ENCODE data around the gene COMMD6. TPM values are rescaled to one million over a fixed set of nuclear protein-coding genes. Genes with fewer than 3 reads are reported as not detected.

COMMD6 gene
- total and polyA plus RNA-seq, 12 donors, result 60.7 to 599 (median 317) TPM

- no peak for DNase-seq
- TF ChIP-seq CTCF (IDR thresholded peaks at IDR 0.05) (no peak), POLR2A (IDR thresholded peaks at IDR 0.05) (no peak)
- intact Hi-C loops (cut with DNase I), result no loop called here
- no peaks in the 10 kb centered on the region for H3K27me3 ChIP-seq
- H3K36me3 ChIP-seq (replicated peaks in 1 of 2), result peaks cover 0 to 10% of the 10 kb centered on the region in 2 donors
- WGBS, 4 donors, result 45 to 75% (median 70%) methylated on average over 2 of the region's 2 CpGs
- H3K4me1 ChIP-seq (replicated peaks in 1 of 2), result peaks cover 0 to 27% of the 10 kb centered on the region in 2 donors
- peak overlapping the region in 1 of 5 donors; percentile 5 for H3K27ac ChIP-seq
- no peaks in the 10 kb centered on the region for H3K9me3 ChIP-seq (replicated peaks in 1 of 3)
- no peak overlapping the region for H3K4me3 ChIP-seq
These were observed 20.7 kb upstream of the COMMD6 start for GRCh38 chr13:75558145-75558840.

GRCh38 chr13:75556961-75557360, 19.3 kb upstream of the COMMD6 start:
- DNase-seq, result no peak
- 74 to 94% (median 91%) methylated on average over 2 of the region's 2 CpGs for WGBS, 4 donors
- no peak overlapping the region for H3K27ac ChIP-seq
- peaks cover 0 to 39% of the 10 kb centered on the region in 2 donors for H3K4me1 ChIP-seq (replicated peaks in 1 of 2)
- H3K27me3 ChIP-seq, result no peaks in the 10 kb centered on the region
- no peak for TF ChIP-seq CTCF (IDR thresholded peaks at IDR 0.05)
- TF ChIP-seq POLR2A (IDR thresholded peaks at IDR 0.05), result no peak
- no peak overlapping the region for H3K4me3 ChIP-seq
- peaks cover 0 to 6% of the 10 kb centered on the region in 2 donors for H3K36me3 ChIP-seq (replicated peaks in 1 of 2)
- no peaks in the 10 kb centered on the region for H3K9me3 ChIP-seq (replicated peaks in 1 of 3)
- intact Hi-C loops (cut with DNase I), result no loop called here

DNA sequence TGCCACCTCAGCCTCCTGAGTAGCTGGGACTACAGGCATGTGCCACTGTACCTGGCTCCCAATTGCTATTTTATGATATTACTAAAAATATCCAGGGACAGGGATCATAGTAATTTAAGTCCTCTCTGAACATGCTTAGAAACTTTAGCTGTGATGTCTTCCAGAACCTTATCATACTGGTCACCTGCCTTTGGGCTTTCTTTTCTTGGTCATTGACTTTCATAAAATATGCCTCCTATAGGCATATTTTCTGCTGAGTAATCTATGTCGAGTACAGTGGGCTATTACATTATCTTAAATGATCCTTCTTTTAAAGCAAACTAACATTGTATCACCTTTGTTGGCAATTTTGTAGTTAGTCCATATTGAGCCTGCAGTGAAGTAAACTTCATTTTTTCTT, 18.2 kb upstream of the COMMD6 start:
- Histone ChIP-seq H3K9me3 (replicated peaks in 1 of 3) (no peaks in the 10 kb centered on the region), H3K27me3 (no peaks in the 10 kb centered on the region), H3K36me3 (replicated peaks in 1 of 2) (peaks cover 0 to 6% of the 10 kb centered on the region in 2 donors), H3K4me1 (replicated peaks in 1 of 2) (peaks cover 0 to 50% of the 10 kb centered on the region in 2 donors), H3K4me3 (no peak overlapping the region), H3K27ac (no peak overlapping the region)
- no peak for DNase-seq
- 70 to 93% (median 86%) methylated on average over 1 of the region's 1 CpG for WGBS, 4 donors
- TF ChIP-seq POLR2A (IDR thresholded peaks at IDR 0.05) (no peak), CTCF (IDR thresholded peaks at IDR 0.05) (no peak)
- intact Hi-C loops (cut with DNase I), result no loop called here

GRCh38 chr13:75554981-75555380, 17.3 kb upstream of the COMMD6 start:
- DNase-seq, result no peak
- H3K27ac ChIP-seq, result no peak overlapping the region
- no peak overlapping the region for H3K4me3 ChIP-seq
- TF ChIP-seq POLR2A (IDR thresholded peaks at IDR 0.05) (no peak), CTCF (IDR thresholded peaks at IDR 0.05) (no peak)
- H3K27me3 ChIP-seq, result no peaks in the 10 kb centered on the region
- H3K36me3 ChIP-seq (replicated peaks in 1 of 2), result peaks cover 0 to 6% of the 10 kb centered on the region in 2 donors
- intact Hi-C loops (cut with DNase I), result no loop called here
- WGBS, 4 donors, result 98 to 100% (median 99%) methylated on average over 3 of the region's 3 CpGs
- H3K4me1 ChIP-seq (replicated peaks in 1 of 2), result peaks cover 0 to 56% of the 10 kb centered on the region in 2 donors
- H3K9me3 ChIP-seq (replicated peaks in 1 of 3), result no peaks in the 10 kb centered on the region

Data from adrenal gland (tissue), 12 donors.